RWPE1 (cell line): ENCODE measurements around the gene LRRC70.

Source experiments
- CTCF ChIA-PET: fragments of 350-600 bp; sonication (Branson Sonifier 250); formaldehyde crosslinking; extraction: SDS; loops from one replicate; lab custom pipeline; 2021; lab: Yijun Ruan, JAX
- POLR2A ChIA-PET: fragments of 400-600 bp; formaldehyde crosslinking; extraction: SDS; loops from one replicate; lab custom pipeline; 2020; ENCODE audit warnings: antibody characterized with exemption; ENCODE audit not compliant: low non-redundant PET; lab: Yijun Ruan, JAX
- DNase-seq: peaks from one replicate; pipeline ENCODE4 v3.0.0; 2012; ENCODE audit warnings: low spot score
- H3K27ac ChIP-seq: fragments of 450-650 bp; 2 replicates; pipeline ENCODE4 v1.5.1; 2017
- TF ChIP-seq, protein P1 (sequence below): fragments of 450-650 bp; conservative IDR thresholded peaks from 2 replicates; pipeline ENCODE4 v1.5.1; 2017; ENCODE audit warnings: low read depth, mild to moderate bottlenecking

Gene LRRC70, protein sequence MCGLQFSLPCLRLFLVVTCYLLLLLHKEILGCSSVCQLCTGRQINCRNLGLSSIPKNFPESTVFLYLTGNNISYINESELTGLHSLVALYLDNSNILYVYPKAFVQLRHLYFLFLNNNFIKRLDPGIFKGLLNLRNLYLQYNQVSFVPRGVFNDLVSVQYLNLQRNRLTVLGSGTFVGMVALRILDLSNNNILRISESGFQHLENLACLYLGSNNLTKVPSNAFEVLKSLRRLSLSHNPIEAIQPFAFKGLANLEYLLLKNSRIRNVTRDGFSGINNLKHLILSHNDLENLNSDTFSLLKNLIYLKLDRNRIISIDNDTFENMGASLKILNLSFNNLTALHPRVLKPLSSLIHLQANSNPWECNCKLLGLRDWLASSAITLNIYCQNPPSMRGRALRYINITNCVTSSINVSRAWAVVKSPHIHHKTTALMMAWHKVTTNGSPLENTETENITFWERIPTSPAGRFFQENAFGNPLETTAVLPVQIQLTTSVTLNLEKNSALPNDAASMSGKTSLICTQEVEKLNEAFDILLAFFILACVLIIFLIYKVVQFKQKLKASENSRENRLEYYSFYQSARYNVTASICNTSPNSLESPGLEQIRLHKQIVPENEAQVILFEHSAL

DNA sequence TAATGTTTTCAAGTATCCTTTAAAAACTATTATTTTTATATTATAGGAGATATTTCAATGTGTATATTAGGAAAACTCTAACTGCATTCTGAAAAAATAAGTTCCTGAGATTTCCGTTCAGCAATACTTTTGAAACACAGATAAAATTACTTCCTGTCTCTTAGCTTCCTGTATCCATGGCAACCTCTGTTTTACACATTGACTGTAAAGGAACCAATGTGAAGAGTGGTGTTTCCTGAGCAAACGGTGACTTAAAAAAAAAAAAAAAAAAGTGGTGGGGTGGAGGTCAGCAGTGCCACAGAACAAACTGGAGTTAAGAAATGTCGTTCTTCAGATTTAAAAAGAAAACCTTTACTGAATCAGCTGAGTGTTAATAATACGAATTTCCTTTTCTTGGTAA lies at the start of gene LRRC70:
LRRC70 (plus strand) TSS at position 280 of the 400 bp plus-strand sequence. CDS start 620 bp downstream, outside the sequence.
- DNase-seq = no peak
- ChIA-PET CTCF (no interaction called here), POLR2A (no interaction called here)
- no peak within 1 kb of the TSS for H3K27ac ChIP-seq
- TF ChIP-seq, protein P1, sequence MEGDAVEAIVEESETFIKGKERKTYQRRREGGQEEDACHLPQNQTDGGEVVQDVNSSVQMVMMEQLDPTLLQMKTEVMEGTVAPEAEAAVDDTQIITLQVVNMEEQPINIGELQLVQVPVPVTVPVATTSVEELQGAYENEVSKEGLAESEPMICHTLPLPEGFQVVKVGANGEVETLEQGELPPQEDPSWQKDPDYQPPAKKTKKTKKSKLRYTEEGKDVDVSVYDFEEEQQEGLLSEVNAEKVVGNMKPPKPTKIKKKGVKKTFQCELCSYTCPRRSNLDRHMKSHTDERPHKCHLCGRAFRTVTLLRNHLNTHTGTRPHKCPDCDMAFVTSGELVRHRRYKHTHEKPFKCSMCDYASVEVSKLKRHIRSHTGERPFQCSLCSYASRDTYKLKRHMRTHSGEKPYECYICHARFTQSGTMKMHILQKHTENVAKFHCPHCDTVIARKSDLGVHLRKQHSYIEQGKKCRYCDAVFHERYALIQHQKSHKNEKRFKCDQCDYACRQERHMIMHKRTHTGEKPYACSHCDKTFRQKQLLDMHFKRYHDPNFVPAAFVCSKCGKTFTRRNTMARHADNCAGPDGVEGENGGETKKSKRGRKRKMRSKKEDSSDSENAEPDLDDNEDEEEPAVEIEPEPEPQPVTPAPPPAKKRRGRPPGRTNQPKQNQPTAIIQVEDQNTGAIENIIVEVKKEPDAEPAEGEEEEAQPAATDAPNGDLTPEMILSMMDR = no peak

DNA sequence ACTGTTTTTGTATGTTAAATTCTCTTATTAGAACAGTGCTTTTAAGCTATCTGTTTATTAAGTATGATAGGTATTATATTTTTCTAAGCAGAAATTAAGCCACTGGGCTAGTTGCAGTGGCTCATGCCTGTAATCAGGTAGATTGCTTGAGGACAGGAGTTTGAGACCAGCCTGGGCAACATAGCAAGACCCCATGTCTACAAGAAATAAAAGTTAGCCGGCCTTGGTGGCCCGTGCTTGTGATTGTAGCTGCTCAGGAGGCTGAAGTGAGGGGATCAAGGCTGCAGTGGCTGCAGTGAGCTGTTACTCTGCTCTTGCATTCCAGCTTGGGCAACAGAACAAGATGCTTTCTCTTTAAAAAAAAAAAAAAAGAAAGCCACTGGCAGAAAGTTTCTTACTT lies 45.0 kb upstream of the LRRC70 start:
- ChIA-PET POLR2A (no interaction called here), CTCF (interaction anchor here (0.6 kb wide), 1 partner anchor 634 kb away, joined by 3 read pairs; no protein-coding TSS in a partner anchor)
- DNase-seq = no peak
- TF ChIP-seq, protein P1 = no peak
- H3K27ac ChIP-seq = no peak overlapping the region

GRCh38 chr5:62534461-62535236 lies 44.0 kb upstream of the LRRC70 start:
- H3K27ac ChIP-seq = no peak overlapping the region
- TF ChIP-seq, protein P1 = no peak
- ChIA-PET POLR2A (no interaction called here), CTCF (no interaction called here)
- DNase-seq = no peak

- ChIA-PET POLR2A (no interaction called here), CTCF (interaction anchor here (0.6 kb wide), 1 partner anchor 1886 kb away, joined by 4 read pairs; no protein-coding TSS in a partner anchor)
- TF ChIP-seq, protein P1 = no peak
- DNase-seq = no peak
- no peak overlapping the region for H3K27ac ChIP-seq
Observed at GRCh38 chr5:62536232-62536631, 42.4 kb upstream of the LRRC70 start.

- TF ChIP-seq, protein P1 = no peak
- CTCF ChIA-PET = interaction anchor here (0.6 kb wide), 1 partner anchor 1887 kb away, joined by 4 read pairs; no protein-coding TSS in a partner anchor
- no peak overlapping the region for H3K27ac ChIP-seq
- DNase-seq = no peak
- POLR2A ChIA-PET = no interaction called here
Observed at GRCh38 chr5:62536783-62537182, 41.8 kb upstream of the LRRC70 start.
